Stimulated activated naive CD8-positive, alpha-beta T cell treated with anti-CD3 and anti-CD28 coated beads, Interleukin-15, Interleukin-2, amounts not matched to agents 100 U/mL and 50 U/mL, for 24 hours (primary cell): ENCODE data around the gene KLB.
"Not testable (repeated sequence)": the region's sequence is repeated elsewhere in the genome, so short reads cannot be mapped to it uniquely, and the experiment has no call there.

ENCODE experiments used
- ATAC-seq: fragments of 150-1000 bp; cut with Tn5 transposase; one replicate; pipeline ENCODE4 v1.10.0; 2021
- DNase-seq: peaks from one replicate; pipeline ENCODE4 v3.0.0; 2021

The KLB gene

DNA sequence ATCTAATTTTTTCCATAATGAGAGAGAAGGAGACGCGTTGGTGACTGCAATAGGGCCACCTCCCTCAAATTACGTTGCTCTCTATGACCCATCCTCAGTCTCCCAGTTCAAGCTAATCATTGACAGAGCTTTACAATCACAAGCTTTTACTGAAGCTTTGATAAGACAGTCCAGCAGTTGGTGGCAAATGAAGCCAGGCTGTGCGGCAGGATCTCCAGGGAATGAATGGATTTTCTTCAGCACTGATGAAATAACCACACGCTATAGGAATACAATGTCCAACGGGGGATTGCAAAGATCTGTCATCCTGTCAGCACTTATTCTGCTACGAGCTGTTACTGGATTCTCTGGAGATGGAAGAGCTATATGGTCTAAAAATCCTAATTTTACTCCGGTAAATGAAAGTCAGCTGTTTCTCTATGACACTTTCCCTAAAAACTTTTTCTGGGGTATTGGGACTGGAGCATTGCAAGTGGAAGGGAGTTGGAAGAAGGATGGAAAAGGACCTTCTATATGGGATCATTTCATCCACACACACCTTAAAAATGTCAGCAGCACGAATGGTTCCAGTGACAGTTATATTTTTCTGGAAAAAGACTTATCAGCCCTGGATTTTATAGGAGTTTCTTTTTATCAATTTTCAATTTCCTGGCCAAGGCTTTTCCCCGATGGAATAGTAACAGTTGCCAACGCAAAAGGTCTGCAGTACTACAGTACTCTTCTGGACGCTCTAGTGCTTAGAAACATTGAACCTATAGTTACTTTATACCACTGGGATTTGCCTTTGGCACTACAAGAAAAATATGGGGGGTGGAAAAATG lies at the start of gene KLB:
KLB (plus strand) TSS at position 168 of the 821 bp plus-strand sequence; CDS start at position 188, 20 bp downstream.
- no peak for ATAC-seq
- DNase-seq: no peak

DNA sequence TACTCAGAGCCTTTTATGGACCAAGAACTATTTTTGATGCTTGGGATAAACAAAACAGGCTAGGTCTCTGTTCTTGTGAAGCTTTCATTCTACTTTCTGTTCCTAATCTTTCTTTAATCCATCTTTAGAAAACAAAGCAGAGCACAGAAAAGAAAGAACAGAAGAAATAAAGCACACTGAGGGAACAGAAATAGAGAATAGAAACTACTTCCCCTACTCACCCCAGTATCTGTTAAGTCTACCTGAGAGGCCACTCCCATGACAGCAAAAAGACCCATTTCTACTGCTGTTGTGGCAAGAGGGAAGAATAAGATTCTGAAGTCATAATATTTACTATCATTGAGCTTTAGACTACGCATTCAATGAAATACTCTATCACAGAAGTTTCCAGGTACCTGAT lies 49.7 kb upstream of the KLB start:
- ATAC-seq (no peak), DNase-seq (no peak)

DNA sequence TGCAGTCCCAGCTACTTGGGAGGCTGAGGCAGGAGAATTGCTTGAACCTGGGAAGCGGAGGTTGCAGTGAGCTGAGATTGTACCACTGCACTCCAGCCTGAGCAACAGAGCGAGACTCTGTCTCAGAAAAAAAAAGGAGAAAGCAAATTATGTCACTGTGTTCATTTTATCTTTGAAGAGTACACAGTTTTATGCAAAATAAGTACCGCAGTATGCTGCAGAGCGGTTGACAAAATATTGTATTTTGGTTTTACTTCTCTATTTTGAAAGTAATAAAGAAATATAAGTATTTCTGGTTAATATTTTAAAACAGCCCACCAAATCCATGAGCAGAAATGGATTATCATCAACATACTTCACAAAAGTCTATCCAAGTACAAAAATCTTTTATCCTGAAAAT lies 46.1 kb upstream of the KLB start:
- DNase-seq, ATAC-seq: not testable (repeated sequence)

DNA sequence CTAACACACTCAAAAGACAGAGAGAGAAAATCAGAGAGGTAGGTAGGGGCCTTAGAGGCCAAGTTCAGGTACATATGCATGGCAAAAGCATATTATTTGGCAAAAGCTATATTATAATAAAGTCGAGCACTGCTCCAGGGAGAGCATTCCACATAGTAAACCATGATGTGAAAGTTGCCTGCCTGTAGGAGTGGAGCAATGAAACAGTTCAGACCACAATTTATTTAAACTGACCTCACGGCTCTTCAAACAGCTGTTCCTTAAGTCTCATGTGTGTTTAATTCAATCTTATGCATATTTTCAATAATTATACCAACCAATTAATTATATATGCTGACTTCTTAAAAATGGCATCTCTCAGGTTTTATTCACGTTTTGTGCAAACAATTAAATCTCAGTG lies 43.9 kb upstream of the KLB start:
- DNase-seq (no peak), ATAC-seq (no peak)

DNA sequence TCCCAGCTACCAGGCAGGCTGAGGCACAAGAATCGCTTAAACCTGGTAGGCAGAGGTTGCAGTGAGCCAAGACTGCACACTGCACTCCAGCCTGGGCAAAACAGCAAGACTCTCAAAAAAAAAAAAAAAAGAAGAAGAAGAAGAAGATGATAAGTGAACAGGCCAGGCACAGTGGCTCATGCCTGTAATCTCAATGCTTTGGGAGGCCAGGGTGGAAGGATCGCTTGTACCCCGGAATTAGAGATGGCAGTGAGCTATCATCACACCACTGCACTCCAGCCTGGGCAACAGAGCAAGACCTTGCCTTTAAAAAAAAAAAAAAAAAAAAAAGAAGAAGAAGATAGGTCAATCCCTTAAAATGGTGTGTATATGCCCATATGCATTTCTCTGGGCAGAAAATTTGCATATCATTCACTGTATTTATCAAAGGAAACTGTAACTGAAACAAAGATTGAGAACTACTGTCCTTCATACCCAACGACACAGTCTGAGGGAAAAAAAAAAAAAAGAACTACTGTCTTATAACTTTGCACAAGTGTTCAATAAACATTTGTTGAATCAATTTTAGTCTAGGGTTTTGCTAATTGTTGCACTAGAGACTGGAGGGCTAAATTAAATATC lies 42.8 kb upstream of the KLB start:
- ATAC-seq: no peak
- no peak for DNase-seq

DNA sequence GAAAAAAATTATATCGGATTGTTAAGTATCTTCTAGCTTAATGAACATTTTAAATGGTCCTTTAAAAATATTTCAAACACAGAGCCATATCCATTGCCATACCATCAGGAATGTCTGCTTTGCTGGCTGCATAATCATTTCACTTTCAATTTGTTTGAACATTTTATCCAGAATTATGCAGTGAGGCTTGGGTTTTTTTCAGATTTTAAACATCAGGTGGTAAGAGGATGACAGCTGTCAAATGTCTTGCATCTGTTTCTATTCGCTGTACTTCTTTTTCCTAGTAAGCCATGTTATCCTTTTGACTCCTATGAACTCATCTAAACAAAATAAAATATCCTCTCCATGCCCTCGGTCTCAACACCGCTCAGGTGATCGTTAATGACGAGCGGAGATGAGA lies 41.4 kb upstream of the KLB start:
- ATAC-seq (no peak), DNase-seq (no peak)

DNA sequence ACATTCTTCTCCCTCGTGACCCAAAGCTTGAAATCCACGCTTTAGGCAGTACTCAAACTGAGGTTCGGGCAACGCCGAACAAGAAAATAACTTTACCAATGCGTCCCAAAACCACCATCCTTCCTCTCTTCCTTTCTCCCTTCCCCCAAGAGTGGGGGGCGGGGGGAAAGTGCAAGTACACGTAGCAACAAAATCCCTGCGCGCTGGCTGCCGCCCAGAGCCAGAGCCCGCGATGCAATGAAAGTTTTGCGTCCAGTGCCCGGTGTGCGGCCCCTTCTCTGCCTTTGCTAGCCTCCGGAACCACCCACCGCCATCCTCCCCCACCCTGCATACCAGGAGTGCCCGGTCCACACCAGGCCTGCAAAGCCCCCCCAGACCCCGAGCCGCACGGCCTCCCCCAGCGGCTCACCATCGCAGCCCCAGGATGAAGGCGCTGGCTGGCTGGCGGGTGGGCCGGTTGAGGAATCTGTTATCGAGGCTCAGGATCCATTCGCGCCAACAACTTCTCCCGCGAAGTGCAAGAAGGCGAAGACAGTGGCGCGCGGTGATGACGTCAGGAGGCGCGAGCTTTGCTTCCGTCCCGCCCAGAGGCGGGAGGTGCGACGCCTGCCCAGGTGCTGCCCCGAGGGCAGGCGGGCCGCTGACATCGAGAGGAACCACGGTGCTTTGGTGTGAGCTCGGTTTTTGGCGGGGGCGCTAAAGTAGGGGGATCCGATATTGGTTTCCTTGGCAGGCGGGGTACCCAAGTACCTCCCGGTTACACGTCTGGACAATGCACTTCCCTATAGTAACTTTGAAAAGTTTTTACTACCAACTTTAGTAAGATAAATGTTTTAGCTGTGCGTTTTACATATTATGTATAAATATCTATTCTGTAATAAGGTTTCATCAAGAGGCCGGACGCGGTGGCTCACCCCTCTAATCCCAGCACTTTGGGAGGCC lies 40.6 kb upstream of the KLB start, which contains the start of gene RFC1:
RFC1 (minus strand) TSS at position 533 of the 942 bp plus-strand sequence; CDS start at position 412, 121 bp downstream.
- peak; percentile 90 for ATAC-seq
- DNase-seq: peak; percentile 96

DNA sequence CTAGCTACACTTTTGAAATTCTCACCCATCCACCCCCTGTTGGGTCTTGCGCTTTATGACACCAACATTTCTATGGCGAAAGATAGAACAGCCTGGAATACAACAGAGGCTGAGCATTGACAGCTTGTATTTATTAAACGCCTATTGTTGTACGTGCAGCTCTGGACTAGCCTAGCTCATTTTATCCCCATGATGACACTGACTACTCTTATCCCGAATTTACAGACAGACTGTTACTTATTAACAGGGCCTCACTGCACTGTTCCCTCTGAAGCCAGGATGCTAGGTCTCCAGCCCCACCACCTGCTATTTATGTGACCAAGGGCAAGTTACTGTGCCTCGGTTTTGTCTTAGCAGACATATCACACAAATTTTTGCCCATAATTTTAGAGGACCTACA lies 39.6 kb upstream of the KLB start:
- DNase-seq (no peak), ATAC-seq (no peak)

DNA sequence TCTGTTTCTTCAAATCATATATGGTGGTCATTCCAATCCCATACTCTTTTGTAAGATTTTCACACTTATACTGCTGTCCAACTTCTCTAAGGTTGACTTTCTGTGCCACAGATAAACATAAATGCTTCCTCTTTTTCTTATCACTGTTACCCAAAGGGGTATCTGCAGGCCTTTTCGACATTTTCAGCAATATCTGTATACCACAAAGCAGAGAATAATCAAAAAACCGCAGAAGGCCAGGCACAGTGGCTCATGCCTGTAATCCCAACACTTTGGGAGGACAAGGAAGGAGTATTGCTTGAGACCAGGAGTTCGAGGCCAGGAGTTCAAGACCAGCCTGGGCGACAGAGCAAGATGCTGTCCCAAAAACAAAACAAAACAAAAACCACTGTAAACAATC lies 37.4 kb upstream of the KLB start:
- no peak for DNase-seq
- no peak for ATAC-seq

DNA sequence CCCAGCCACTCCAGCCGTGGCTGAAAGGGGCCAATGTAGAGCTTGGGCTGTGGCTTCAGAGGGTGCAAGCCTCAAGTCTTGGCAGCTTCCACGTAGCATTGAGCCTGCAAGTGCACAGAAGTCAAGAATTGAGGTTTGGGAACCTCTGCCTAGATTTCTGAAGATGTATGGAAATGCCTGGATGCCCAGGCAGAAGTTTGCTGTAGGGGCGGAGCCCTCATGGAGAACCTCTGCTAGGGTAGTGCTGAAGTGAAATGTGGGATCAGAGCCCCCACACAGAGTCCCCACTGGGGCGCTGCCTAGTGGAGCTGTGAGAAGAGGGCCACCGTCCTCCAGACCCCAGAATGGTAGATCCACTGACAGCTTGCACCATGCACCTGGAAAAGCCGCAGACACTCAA lies 35.5 kb upstream of the KLB start:
- not testable (repeated sequence) for ATAC-seq, DNase-seq

DNA sequence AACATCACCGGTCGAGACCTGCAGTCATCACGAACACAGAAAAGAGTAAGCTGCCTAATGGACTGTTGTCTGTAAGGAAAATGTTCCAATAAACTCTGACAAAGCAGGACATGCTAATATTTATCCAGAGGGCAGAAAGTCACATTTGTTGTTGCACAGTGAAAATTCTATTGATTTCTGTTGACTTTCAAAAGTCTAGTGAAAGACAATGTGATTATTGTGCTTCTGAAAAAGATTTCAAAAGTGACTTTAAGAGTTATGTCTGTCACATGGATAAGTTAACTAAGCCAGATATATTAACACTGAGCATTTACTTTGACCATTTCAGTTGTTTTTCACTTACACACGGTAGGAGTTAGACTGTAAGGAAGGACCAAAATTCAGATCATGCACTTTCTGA lies 31.3 kb upstream of the KLB start:
- ATAC-seq (no peak), DNase-seq (no peak)

DNA sequence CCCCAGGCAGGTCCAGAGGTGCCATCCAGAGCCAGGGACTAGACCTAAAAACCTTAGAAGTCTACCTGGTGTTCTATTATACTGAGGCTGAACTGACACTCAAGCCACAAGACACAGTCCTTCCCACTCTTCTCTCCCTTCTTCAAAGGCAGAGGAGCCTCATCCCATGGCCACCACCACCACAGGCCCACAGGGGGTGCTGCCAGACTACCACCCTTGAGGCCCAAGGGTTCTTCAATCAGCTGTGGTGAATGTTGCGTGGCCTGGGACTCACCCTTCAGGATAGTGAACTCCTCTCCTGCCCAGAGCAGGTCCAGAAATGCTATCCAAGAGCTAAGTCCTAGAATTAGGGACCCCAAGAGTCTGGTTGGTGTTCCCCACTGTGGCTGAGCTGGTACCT lies 23.0 kb upstream of the KLB start:
- ATAC-seq (no peak), DNase-seq (no peak)

DNA sequence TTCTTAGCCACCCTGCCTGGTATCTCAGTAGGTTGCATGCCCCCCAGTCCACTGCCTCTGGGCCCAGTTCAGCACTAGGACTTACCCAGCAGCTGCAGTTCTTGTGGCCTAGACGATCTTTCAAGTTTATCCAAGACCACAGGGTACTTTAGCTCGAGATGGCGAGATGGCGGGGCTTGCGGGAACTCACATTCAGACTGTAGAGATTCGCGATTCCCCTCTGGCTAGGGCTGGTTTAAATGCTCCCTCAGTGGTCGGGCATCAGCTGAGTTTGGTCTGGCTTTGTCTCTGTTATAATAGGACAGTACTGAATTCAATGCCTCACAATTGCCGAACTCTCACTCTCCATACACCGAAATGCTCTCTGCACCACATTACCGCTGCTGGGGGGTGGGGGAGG lies 22.2 kb upstream of the KLB start:
- ATAC-seq (no peak), DNase-seq (no peak)

DNA sequence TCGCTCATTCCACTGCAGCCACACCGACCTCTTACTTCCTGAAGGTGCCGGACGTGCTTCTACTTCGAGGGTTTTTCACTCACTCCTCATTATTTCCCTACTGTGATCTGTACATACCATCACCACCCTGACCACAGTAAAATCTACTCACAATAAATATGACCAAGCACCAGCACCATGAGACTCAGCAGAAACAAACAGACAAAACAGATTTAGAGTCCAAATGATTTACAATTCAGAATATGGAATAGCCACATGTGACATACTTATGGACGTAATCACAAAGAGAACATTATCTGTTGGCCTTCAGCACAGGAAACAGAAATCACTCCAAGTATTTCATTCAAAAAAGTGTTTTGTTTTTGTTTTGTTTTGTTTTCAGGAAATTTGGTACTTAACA lies 16.1 kb upstream of the KLB start:
- DNase-seq: no peak
- ATAC-seq: no peak

DNA sequence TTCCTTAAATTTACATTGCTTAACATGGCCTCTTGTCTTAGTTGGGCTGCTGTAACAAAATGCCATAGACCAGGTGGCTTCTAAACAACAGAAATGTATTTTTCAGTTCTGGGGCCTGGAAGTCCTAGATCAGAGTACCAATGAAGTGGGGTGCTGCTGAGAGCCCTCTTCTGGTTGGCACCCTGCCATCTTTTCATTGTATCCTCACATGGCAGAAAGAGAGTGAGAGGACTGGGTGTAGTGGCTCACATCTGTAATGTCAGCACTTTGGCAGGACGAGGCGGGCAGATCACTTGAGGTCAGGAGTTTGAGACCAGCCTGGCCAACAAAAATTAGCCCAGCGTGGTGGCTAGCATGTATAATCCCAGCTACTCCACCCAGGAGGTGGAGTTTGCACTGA lies 12.0 kb upstream of the KLB start:
- ATAC-seq (no peak), DNase-seq (no peak)

DNA sequence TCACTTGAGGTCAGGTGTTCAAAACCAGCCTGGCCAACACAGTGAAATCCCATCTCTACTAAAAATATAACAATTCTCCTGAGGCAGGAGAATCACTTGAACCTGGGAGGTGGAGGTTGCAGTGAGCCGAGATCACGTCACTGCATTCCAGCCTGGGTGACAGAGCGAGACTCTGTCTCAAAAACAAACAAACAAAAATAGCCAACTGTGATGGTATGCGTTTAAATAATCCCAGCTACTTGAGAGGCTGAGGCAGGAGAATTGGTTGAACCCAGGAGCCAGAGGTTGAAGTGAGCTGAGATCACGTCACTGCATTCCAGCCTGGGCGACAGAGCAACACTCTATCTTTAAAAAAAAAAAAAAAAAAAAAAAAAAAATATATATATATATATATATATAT lies 5.1 kb upstream of the KLB start:
- DNase-seq, ATAC-seq: not testable (repeated sequence)

DNA sequence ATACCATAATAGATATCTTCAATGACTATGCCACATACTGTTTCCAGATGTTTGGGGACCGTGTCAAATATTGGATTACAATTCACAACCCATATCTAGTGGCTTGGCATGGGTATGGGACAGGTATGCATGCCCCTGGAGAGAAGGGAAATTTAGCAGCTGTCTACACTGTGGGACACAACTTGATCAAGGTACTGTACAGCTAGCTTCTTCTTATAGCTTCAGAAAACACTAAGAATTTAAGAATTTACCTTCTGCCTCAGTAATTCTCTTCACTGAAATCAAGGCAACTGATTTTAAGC lies 805 bp downstream of the KLB start:
- ATAC-seq: no peak
- DNase-seq: no peak

DNA sequence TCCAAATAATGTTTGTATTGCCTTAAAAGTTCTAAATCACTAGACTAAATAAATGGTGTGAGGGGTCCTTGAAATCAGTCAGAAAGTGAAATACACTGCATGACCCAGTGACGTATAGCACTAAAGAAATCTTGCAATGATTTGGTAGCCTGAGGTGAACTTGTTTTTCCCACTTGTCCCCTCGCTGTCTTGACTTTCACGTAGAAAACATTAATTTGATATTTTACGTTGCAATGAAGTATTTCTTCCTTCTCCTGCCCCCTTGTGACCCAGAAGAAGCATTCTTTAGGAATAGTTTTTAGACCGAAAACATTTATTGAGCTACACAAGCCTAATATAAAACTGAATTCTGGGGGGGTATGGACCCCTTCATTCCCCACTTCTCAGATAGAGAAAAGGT lies 3.7 kb downstream of the KLB start:
- DNase-seq (no peak), ATAC-seq (no peak)

DNA sequence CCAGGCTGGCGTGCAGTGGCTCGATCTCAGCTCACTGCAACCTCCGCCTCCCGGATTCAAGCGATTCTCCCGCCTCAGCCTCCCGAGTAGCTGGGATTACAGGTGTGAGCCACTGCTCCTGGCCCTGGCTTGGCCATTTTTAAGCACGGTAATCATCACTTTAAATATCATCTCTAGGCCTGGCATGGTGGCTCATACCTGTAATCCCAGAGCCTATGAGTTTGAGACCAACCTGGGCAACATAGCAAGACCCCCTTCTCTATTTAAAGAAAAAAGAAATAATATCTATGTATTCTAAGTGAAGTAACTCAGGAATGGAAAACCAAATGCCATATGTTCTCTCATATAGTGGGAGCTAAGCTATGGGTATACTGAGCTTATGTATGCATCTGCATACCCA lies 4.8 kb downstream of the KLB start:
- not testable (repeated sequence) for ATAC-seq, DNase-seq

DNA sequence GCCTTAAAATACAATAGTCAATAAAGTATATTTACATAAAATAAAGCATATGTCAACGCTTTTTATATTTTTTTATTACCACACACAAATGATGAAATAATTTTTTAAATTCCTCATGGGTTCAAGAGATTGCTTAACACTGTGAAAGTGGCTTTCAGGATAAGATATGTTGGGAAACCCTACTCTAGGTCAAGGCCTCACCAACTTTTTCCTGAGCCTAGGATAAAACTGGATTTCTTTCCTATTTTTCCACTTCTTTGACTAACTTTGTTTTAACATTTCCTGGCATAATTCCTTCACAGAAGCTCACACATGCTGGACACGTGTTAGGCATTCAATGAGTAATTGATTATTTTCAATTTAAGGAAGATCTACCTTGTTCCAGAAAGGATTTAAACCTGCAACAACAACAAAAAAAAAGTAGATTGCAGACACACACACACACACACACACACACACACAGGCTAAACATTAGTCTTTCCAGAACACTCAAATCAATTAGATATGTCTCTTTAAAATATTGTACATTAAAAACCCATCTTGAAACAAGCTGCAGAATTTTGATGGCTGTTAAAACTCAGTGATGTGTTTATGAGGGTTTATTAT lies 9.1 kb downstream of the KLB start:
- no peak for DNase-seq
- no peak for ATAC-seq

DNA sequence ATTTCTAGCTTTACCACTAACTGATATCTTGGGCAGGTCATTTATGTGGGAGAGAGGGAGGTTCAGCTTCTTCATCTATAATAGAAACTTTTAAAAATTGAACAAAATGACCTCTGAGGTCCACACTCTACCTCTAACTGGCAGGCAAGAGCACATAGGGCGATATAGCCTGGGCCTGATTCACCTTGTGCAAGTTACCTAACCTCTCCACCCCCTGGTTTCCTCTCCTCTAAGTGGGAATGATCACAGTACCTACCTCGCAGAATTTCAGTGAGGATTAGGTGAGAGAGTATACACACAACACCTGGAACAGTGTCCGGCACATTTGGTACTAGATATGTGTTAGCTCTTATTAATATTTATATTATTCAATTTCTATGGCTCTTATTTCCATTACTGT lies 15.5 kb downstream of the KLB start:
- ATAC-seq: no peak
- DNase-seq: no peak

DNA sequence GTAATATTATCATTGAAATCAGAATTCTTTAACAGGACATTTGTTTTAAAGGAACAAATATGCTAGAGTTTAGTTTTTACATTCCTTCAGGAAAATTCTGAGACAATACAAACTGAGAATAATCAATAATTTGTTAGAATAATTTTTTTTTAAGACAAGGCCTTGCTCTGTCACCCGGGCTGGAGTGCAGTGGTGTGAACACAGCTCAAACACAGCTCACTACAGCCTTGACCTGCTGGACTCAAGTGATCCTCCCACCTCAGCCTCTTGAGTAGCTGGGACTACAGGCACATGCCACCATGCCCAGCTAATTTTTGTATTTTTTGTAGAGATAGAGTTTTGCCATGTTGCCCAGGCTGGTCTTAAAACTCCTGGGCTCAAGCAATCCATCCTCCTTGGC lies 18.6 kb downstream of the KLB start:
- not testable (repeated sequence) for DNase-seq, ATAC-seq
